HepG2 (cell line): Measurements from ENCODE around the gene CTXN1. TPM values are rescaled to one million over a fixed set of nuclear protein-coding genes. Genes with fewer than 3 reads are reported as not detected.
A peak's percentile ranks its signal among the peaks of the same experiment; 100 is the strongest.

Experiments used
- FOXC1 ChIP-seq: sonication (generic); formaldehyde crosslinking; IDR thresholded peaks from 2 replicates; pipeline ENCODE4 v1.8.0; 2022; ENCODE audit warnings: mild to moderate bottlenecking, missing genetic modification reagents, borderline replicate concordance
- MAFK ChIP-seq, 2 experiments: IDR thresholded peaks in 1 of 2; conservative IDR thresholded peaks in 1 of 2; 2 replicates each; pipeline ENCODE4 v1.6.1; 2011; ENCODE audit warnings: improper control_type of control experiment in 2 of 2, low read length in 2 of 2
- NFAT5 ChIP-seq: sonication (generic); formaldehyde crosslinking; IDR thresholded peaks from 2 replicates; pipeline ENCODE4 v1.4.0; 2020; ENCODE audit warnings: missing genetic modification reagents
- TOE1 ChIP-seq: sonication (generic); formaldehyde crosslinking; IDR thresholded peaks from 2 replicates; pipeline ENCODE4 v1.4.0; 2020; ENCODE audit warnings: mild to moderate bottlenecking, missing genetic modification reagents
- TOPORS ChIP-seq: sonication (generic); formaldehyde crosslinking; IDR thresholded peaks from 2 replicates; pipeline ENCODE4 v1.8.0; 2023; ENCODE audit warnings: mild to moderate bottlenecking, missing genetic modification reagents
- WIZ ChIP-seq: sonication (generic); formaldehyde crosslinking; IDR thresholded peaks from 2 replicates; pipeline ENCODE4 v1.5.1; 2020; ENCODE audit warnings: mild to moderate bottlenecking, missing genetic modification reagents
- ZBTB40 ChIP-seq, 2 experiments: fragments of 450-650 bp in 1 of 2; sonication (generic) in 1 of 2; formaldehyde crosslinking in 1 of 2; IDR thresholded peaks; 2 replicates each; pipeline versions ENCODE4 v1.6.1 to v1.8.0; 2016 to 2022; ENCODE audit warnings: antibody characterized with exemption in 1 of 2, mild to moderate bottlenecking in 1 of 2, missing genetic modification reagents in 1 of 2
- ZKSCAN1 ChIP-seq: fragments of 150-350 bp; IDR thresholded peaks from 2 replicates; pipeline ENCODE4 v1.6.1; 2014; ENCODE audit warnings: low read length
- ZNF414 ChIP-seq: sonication (generic); formaldehyde crosslinking; IDR thresholded peaks from 2 replicates; pipeline ENCODE4 v1.5.0; 2020; ENCODE audit warnings: missing genetic modification reagents
- ZNF431 ChIP-seq: sonication (generic); formaldehyde crosslinking; IDR thresholded peaks from 2 replicates; pipeline ENCODE4 v1.9.0; 2022; ENCODE audit warnings: missing genetic modification reagents, low read depth, mild to moderate bottlenecking, borderline replicate concordance
- ZNF607 ChIP-seq: sonication (generic); formaldehyde crosslinking; IDR thresholded peaks from 2 replicates; pipeline ENCODE4 v1.5.1; 2020; ENCODE audit warnings: missing genetic modification reagents, mild to moderate bottlenecking, borderline replicate concordance
- polyA plus RNA-seq, 8 experiments: library from polyadenylated mRNA; depleted of rRNA in 3 of 8; stranded (reverse) in 7 of 8; unstranded in 1 of 8; fragments of >200 nt; fragmentation: Illumina TruSeq in 4 of 8; extraction: Trizol in 4 of 8; gene quantifications; 2 replicates each; pipeline versions ENCODE4 v1.2.1 to v1.2.3, GENCODE V29; 2011 to 2016; ENCODE audit warnings: low read depth in 4 of 8, missing spikeins in 1 of 8, mixed read lengths in 1 of 8; ENCODE audit not compliant: insufficient read depth in 1 of 8
- total RNA-seq, 5 experiments: library from RNA; depleted of rRNA; stranded (reverse); fragments of >200 nt; fragmentation: Illumina TruSeq; extraction: Trizol; gene quantifications; 2 replicates each; pipeline ENCODE4 v1.2.3, GENCODE V29; 2016; ENCODE audit warnings: low read depth in 1 of 5

CTXN1 gene
- total and polyA plus RNA-seq, 2 of the 13 experiments (the other 11 are each of a cell fraction or from before 2014, with no cell fraction given), result 0.11 TPM; not detected in 1

GRCh38 chr19:7916103-7916954 lies 9.6 kb downstream of the CTXN1 start (continued):
- TF ChIP-seq ZBTB40 (IDR thresholded peaks at IDR 0.05), result no peak
- TF ChIP-seq ZBTB40 (CRISPR knock-in tag; IDR thresholded peaks at IDR 0.05), result no peak
- no peak for TF ChIP-seq TOE1 (CRISPR knock-in tag)
- TF ChIP-seq FOXC1 (CRISPR knock-in tag), result no peak
- no peak for TF ChIP-seq ZNF607 (CRISPR knock-in tag)
- TF ChIP-seq ZNF431, result peak; percentile 75; the same call in 1 of the 2 replicates
- TF ChIP-seq NFAT5, result no peak
- no peak for TF ChIP-seq ZKSCAN1
- TF ChIP-seq MAFK (conservative IDR thresholded peaks at IDR 0.05 in 1 of 2, IDR thresholded peaks at IDR 0.05 in 1 of 2; ENCODE audit: low read length in 2 of 2), result no peak
- peak; percentile 37; the same call in 1 of the 2 replicates for TF ChIP-seq TOPORS (CRISPR knock-in tag)
- TF ChIP-seq WIZ (CRISPR knock-in tag), result no peak
- no peak for TF ChIP-seq ZNF414 (CRISPR knock-in tag)
